HG02678 (cell line): ENCODE results near the gene SAMD4A.
A peak's percentile ranks its signal among the peaks of the same experiment; 100 is the strongest.

Experiments
- ATAC-seq: cut with Tn5 transposase; IDR thresholded peaks from one replicate; pipeline ENCODE4 v1.9.1; 2021; ENCODE audit warnings: mild to moderate bottlenecking, moderate library complexity; ENCODE audit not compliant: unreplicated experiment

The SAMD4A gene

GRCh38 chr14:54566410-54567223 is at the start of gene SAMD4A:
Gene SAMD4A (plus strand): TSS chr14:54567128. CDS start chr14:54567917, 789 bp downstream.
- peak; percentile 34 for ATAC-seq

GRCh38 chr14:54524410-54524809 is 42.5 kb upstream of the SAMD4A start:
- no peak for ATAC-seq

- ATAC-seq, result no peak
Measured at GRCh38 chr14:54528973-54529372, 38.0 kb upstream of the SAMD4A start.

- ATAC-seq, result no peak
Measured at GRCh38 chr14:54529811-54530210, 37.1 kb upstream of the SAMD4A start.

- ATAC-seq, result peak; percentile 92
Measured at GRCh38 chr14:54532111-54533012, 34.6 kb upstream of the SAMD4A start.

- no peak for ATAC-seq
Measured at GRCh38 chr14:54533100-54533499, 33.8 kb upstream of the SAMD4A start.

- no peak for ATAC-seq
Measured at GRCh38 chr14:54535126-54535525, 31.8 kb upstream of the SAMD4A start.

- no peak for ATAC-seq
Measured at GRCh38 chr14:54535646-54536045, 31.3 kb upstream of the SAMD4A start.

GRCh38 chr14:54537651-54538050 is 29.3 kb upstream of the SAMD4A start:
- no peak for ATAC-seq

- no peak for ATAC-seq
Measured at GRCh38 chr14:54538055-54538454, 28.9 kb upstream of the SAMD4A start.

GRCh38 chr14:54547583-54547982 is 19.3 kb upstream of the SAMD4A start:
- no peak for ATAC-seq

- no peak for ATAC-seq
Measured at GRCh38 chr14:54548491-54548890, 18.4 kb upstream of the SAMD4A start.

- ATAC-seq, result no peak
Measured at GRCh38 chr14:54549862-54550261, 17.1 kb upstream of the SAMD4A start.

- no peak for ATAC-seq
Measured at GRCh38 chr14:54550514-54550913, 16.4 kb upstream of the SAMD4A start.

GRCh38 chr14:54554401-54554800 is 12.5 kb upstream of the SAMD4A start:
- no peak for ATAC-seq

- no peak for ATAC-seq
Measured at GRCh38 chr14:54555651-54556050, 11.3 kb upstream of the SAMD4A start.

- ATAC-seq, result no peak
Measured at GRCh38 chr14:54556535-54556934, 10.4 kb upstream of the SAMD4A start.

GRCh38 chr14:54562334-54562733 is 4.6 kb upstream of the SAMD4A start:
- ATAC-seq, result no peak

GRCh38 chr14:54564071-54564867 is 2.7 kb upstream of the SAMD4A start:
- ATAC-seq, result no peak

GRCh38 chr14:54564868-54565784 is 1.8 kb upstream of the SAMD4A start:
- ATAC-seq, result peak; percentile 37
